ENCODE measurements around the gene ZNF813.
A peak's percentile ranks its signal among the peaks of the same experiment; 100 is the strongest.

Gene ZNF813

GRCh38 chr19:53536225-53536548 lies 68.7 kb downstream of the ZNF813 start:
- Histone ChIP-seq H3K4me1 (ENCODE audit: low read length) (peaks cover 7% of the 10 kb centered on the region; the same call in 1 of the 2 replicates), H3K36me3 (replicated peaks; ENCODE audit: low read depth, low read length) (peaks cover 12% of the 10 kb centered on the region), H3K4me3 (ENCODE audit: low read length) (no peak overlapping the region), H3K79me2 (ENCODE audit: low read length) (peaks cover 18% of the 10 kb centered on the region), H3K4me2 (ENCODE audit: low read length) (no peak overlapping the region), H2AFZ (ENCODE audit: low read depth, low read length) (no peak overlapping the region), H3K27me3 (ENCODE audit: low read depth, low read length) (no peaks in the 10 kb centered on the region), H3K27ac (ENCODE audit: low read length) (no peak overlapping the region), H3K9me3 (ENCODE audit: insufficient read depth, low read length) (no peaks in the 10 kb centered on the region), H4K20me1 (ENCODE audit: insufficient read depth, low read length) (no peaks in the 10 kb centered on the region), H3K9ac (ENCODE audit: low read length) (no peak overlapping the region)
- TF ChIP-seq CTCF (IDR thresholded peaks at IDR 0.05; ENCODE audit: low read depth, low read length) (no peak), EZH2phosphoT487 (IDR thresholded peaks at IDR 0.05; ENCODE audit: low read depth) (no peak)

GRCh38 chr19:53537121-53537520 lies 69.6 kb downstream of the ZNF813 start:
- H3K79me2 ChIP-seq (ENCODE audit: low read length), result peaks cover 18% of the 10 kb centered on the region
- H3K9me3 ChIP-seq (ENCODE audit: insufficient read depth, low read length), result no peaks in the 10 kb centered on the region
- peaks cover 19% of the 10 kb centered on the region for H3K36me3 ChIP-seq (replicated peaks; ENCODE audit: low read depth, low read length)
- TF ChIP-seq EZH2phosphoT487 (IDR thresholded peaks at IDR 0.05; ENCODE audit: low read depth), result no peak
- TF ChIP-seq CTCF (IDR thresholded peaks at IDR 0.05; ENCODE audit: low read depth, low read length), result no peak
- H3K27ac ChIP-seq (ENCODE audit: low read length), result peak overlapping the region; percentile 37
- H3K4me1 ChIP-seq (ENCODE audit: low read length), result peaks cover 7% of the 10 kb centered on the region; the same call in 1 of the 2 replicates
- H3K9ac ChIP-seq (ENCODE audit: low read length), result peak overlapping the region; percentile 79
- H3K4me2 ChIP-seq (ENCODE audit: low read length), result peak overlapping the region; percentile 66
- peak overlapping the region; percentile 92 for H2AFZ ChIP-seq (ENCODE audit: low read depth, low read length)
- H3K27me3 ChIP-seq (ENCODE audit: low read depth, low read length), result no peaks in the 10 kb centered on the region
- H3K4me3 ChIP-seq (ENCODE audit: low read length), result peak overlapping the region; percentile 92
- no peaks in the 10 kb centered on the region for H4K20me1 ChIP-seq (ENCODE audit: insufficient read depth, low read length)

GRCh38 chr19:53537521-53538377 lies 70.2 kb downstream of the ZNF813 start, which contains the start of gene ZNF331:
Gene ZNF331, plus strand, starts transcription at chr19:53538145. Its CDS starts 31,232 bp downstream, at chr19:53569377.
- no peaks in the 10 kb centered on the region for H4K20me1 ChIP-seq (ENCODE audit: insufficient read depth, low read length)
- peak within 1 kb of the TSS; percentile 37 for H3K27ac ChIP-seq (ENCODE audit: low read length)
- peaks cover 24% of the 10 kb centered on the region for H3K36me3 ChIP-seq (replicated peaks; ENCODE audit: low read depth, low read length)
- H3K4me1 ChIP-seq (ENCODE audit: low read length), result peaks cover 7% of the 10 kb centered on the region; the same call in 1 of the 2 replicates
- H3K27me3 ChIP-seq (ENCODE audit: low read depth, low read length), result no peaks in the 10 kb centered on the region
- peak within 1 kb of the TSS; percentile 92 for H3K4me3 ChIP-seq (ENCODE audit: low read length)
- peaks cover 18% of the 10 kb centered on the region for H3K79me2 ChIP-seq (ENCODE audit: low read length)
- peak within 1 kb of the TSS; percentile 92 for H2AFZ ChIP-seq (ENCODE audit: low read depth, low read length)
- no peaks in the 10 kb centered on the region for H3K9me3 ChIP-seq (ENCODE audit: insufficient read depth, low read length)
- TF ChIP-seq EZH2phosphoT487 (IDR thresholded peaks at IDR 0.05; ENCODE audit: low read depth) (no peak), CTCF (IDR thresholded peaks at IDR 0.05; ENCODE audit: low read depth, low read length) (no peak)
- H3K9ac ChIP-seq (ENCODE audit: low read length), result peak within 1 kb of the TSS; percentile 79
- H3K4me2 ChIP-seq (ENCODE audit: low read length), result peak within 1 kb of the TSS; percentile 66

GRCh38 chr19:53538378-53539109 lies 71.0 kb downstream of the ZNF813 start:
- Histone ChIP-seq H3K9me3 (ENCODE audit: insufficient read depth, low read length) (no peaks in the 10 kb centered on the region), H3K4me3 (ENCODE audit: low read length) (peak overlapping the region; percentile 92), H4K20me1 (ENCODE audit: insufficient read depth, low read length) (no peaks in the 10 kb centered on the region), H3K27me3 (ENCODE audit: low read depth, low read length) (no peaks in the 10 kb centered on the region), H3K9ac (ENCODE audit: low read length) (peak overlapping the region; percentile 79), H3K36me3 (replicated peaks; ENCODE audit: low read depth, low read length) (peaks cover 24% of the 10 kb centered on the region), H3K4me2 (ENCODE audit: low read length) (peak overlapping the region; percentile 66), H3K79me2 (ENCODE audit: low read length) (peaks cover 18% of the 10 kb centered on the region), H2AFZ (ENCODE audit: low read depth, low read length) (peak overlapping the region; percentile 47; the same call in 1 of the 2 replicates), H3K27ac (ENCODE audit: low read length) (no peak overlapping the region), H3K4me1 (ENCODE audit: low read length) (peaks cover 7% of the 10 kb centered on the region; the same call in 1 of the 2 replicates)
- TF ChIP-seq EZH2phosphoT487 (IDR thresholded peaks at IDR 0.05; ENCODE audit: low read depth), result no peak
